ENCODE data around the gene MYBBP1A. TPM values are rescaled to one million over a fixed set of nuclear protein-coding genes. Genes with fewer than 3 reads are reported as not detected.
"Not testable (repeated sequence)": the region's sequence is repeated elsewhere in the genome, so short reads cannot be mapped to it uniquely, and the experiment has no call there.

MYBBP1A gene
- total and polyA plus RNA-seq, 9 donors: 12.7 to 71.4 (median 45.5) TPM

GRCh38 chr17:4597975-4598374, 42.8 kb upstream of the MYBBP1A start:
- peak overlapping the region; percentile 55 to 91 for H3K27ac ChIP-seq
- no peaks in the 10 kb centered on the region for H3K9me3 ChIP-seq
- no peaks in the 10 kb centered on the region for H3K27me3 ChIP-seq
- no peaks in the 10 kb centered on the region for H3K36me3 ChIP-seq
- peak in 1 of 5 donors; percentile 43 for DNase-seq
- 81 to 88% (median 84%) methylated on average over 13 of the region's 13 CpGs for WGBS, 3 donors
- no peak for TF ChIP-seq POLR2A (IDR thresholded peaks at IDR 0.05)
- TF ChIP-seq, protein P1, sequence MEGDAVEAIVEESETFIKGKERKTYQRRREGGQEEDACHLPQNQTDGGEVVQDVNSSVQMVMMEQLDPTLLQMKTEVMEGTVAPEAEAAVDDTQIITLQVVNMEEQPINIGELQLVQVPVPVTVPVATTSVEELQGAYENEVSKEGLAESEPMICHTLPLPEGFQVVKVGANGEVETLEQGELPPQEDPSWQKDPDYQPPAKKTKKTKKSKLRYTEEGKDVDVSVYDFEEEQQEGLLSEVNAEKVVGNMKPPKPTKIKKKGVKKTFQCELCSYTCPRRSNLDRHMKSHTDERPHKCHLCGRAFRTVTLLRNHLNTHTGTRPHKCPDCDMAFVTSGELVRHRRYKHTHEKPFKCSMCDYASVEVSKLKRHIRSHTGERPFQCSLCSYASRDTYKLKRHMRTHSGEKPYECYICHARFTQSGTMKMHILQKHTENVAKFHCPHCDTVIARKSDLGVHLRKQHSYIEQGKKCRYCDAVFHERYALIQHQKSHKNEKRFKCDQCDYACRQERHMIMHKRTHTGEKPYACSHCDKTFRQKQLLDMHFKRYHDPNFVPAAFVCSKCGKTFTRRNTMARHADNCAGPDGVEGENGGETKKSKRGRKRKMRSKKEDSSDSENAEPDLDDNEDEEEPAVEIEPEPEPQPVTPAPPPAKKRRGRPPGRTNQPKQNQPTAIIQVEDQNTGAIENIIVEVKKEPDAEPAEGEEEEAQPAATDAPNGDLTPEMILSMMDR (IDR thresholded peaks at IDR 0.05): no peak
- no peak for TF ChIP-seq EP300 (IDR thresholded peaks at IDR 0.05)
- H3K4me1 ChIP-seq (ENCODE audit: insufficient read depth): peaks cover 19% of the 10 kb centered on the region
- no peak overlapping the region for H3K4me3 ChIP-seq
- intact Hi-C loops (cut with DNase I): no loop called here

DNA sequence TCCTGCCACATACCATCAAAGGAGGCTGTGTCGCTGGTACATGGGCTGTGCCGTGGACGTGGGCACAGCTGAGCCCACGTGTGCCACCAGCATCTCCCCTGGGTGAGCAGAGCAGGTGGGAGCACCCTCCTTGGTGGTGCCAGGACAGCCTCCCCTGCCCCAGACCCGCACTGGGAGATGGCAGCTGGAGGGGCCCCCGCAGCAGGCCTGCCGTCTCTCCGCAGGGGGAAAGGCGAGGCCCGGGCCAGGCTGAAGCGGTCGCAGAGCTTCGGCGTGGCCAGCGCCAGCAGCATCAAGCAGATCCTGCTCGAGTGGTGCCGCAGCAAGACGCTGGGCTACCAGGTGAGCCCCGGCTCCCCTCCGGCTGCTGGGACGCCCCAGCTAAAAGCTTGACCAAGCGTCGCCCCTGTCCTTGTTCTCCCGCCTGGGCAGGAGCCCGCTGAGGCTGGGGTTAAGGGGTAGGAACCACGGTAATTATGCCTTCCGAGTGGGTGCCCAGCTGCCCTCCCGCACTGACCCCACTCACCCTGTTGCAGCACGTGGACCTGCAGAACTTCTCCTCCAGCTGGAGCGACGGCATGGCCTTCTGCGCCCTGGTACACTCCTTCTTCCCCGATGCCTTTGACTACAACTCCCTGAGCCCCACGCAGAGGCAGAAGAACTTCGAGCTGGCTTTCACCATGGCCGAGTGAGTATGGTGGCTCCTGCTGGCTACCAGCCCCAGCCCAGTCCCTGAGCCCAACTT, 41.6 kb upstream of the MYBBP1A start:
- no peaks in the 10 kb centered on the region for H3K27me3 ChIP-seq
- WGBS, 3 donors: 93 to 95% (median 94%) methylated on average over 36 of the region's 36 CpGs
- no peaks in the 10 kb centered on the region for H3K36me3 ChIP-seq
- no peak overlapping the region for H3K4me3 ChIP-seq
- TF ChIP-seq EP300 (IDR thresholded peaks at IDR 0.05) (no peak), POLR2A (IDR thresholded peaks at IDR 0.05) (no peak)
- TF ChIP-seq, protein P1 (IDR thresholded peaks at IDR 0.05): no peak
- peaks cover 19% of the 10 kb centered on the region for H3K4me1 ChIP-seq (ENCODE audit: insufficient read depth)
- intact Hi-C loops (cut with DNase I): no loop called here
- no peak for DNase-seq
- no peaks in the 10 kb centered on the region for H3K9me3 ChIP-seq
- no peak overlapping the region for H3K27ac ChIP-seq

DNA sequence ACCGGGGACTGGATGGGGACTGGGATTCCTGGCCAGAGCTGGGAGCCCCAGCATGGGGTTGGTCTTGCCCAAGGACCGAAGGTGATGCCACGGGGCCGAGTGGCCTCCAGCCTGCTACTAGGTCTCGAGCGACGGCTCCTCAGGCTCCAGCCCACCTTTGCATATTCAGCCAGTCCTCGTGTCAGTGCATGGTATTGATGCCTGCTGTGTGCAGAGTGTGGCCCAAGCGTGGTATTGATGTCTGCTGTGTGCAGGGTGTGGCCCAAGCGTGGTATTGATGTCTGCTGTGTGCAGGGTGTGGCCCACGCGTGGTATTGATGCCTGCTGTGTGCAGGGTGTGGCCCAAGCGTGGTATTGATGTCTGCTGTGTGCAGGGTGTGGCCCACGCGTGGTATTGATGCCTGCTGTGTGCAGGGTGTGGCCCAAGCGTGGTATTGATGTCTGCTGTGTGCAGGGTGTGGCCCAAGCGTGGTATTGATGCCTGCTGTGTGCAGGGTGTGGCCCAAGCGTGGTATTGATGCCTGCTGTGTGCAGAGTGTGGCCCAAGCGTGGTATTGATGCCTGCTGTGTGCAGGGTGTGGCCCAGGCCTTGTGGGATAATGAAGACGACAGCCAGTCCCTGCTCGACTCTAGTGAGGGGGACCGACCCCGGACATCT, 40.6 kb upstream of the MYBBP1A start:
- DNase-seq; H3K36me3 ChIP-seq; H3K9me3 ChIP-seq; intact Hi-C loops (cut with DNase I); H3K4me3 ChIP-seq; H3K27me3 ChIP-seq; H3K27ac ChIP-seq: not testable (repeated sequence)
- peaks cover 22% of the 10 kb centered on the region for H3K4me1 ChIP-seq (ENCODE audit: insufficient read depth)
- 93 to 94% (median 94%) methylated on average over 19 to 23 of the region's 23 CpGs for WGBS, 3 donors

- no peak overlapping the region for H3K27ac ChIP-seq
- no peak overlapping the region for H3K4me3 ChIP-seq
- peaks cover 22% of the 10 kb centered on the region for H3K4me1 ChIP-seq (ENCODE audit: insufficient read depth)
- intact Hi-C loops (cut with DNase I): no loop called here
- H3K36me3 ChIP-seq: no peaks in the 10 kb centered on the region
- 77 to 85% (median 83%) methylated on average over 27 to 29 of the region's 29 CpGs for WGBS, 3 donors
- H3K9me3 ChIP-seq: no peaks in the 10 kb centered on the region
- no peaks in the 10 kb centered on the region for H3K27me3 ChIP-seq
- TF ChIP-seq, protein P1 (IDR thresholded peaks at IDR 0.05): no peak
- no peak for TF ChIP-seq POLR2A (IDR thresholded peaks at IDR 0.05)
- no peak for TF ChIP-seq EP300 (IDR thresholded peaks at IDR 0.05)
- no peak for DNase-seq
Observed at GRCh38 chr17:4594931-4595684, 39.9 kb upstream of the MYBBP1A start.
